Measurements from ENCODE around the gene RSPH9.

RSPH9 gene

GRCh38 chr6:43609402-43609801 lies 35.4 kb upstream of the RSPH9 start:
- no peaks in the 10 kb centered on the region for H3K9me2 ChIP-seq (replicated peaks; ENCODE audit: insufficient read depth, low read length)
- no peaks in the 10 kb centered on the region for H4K20me1 ChIP-seq (ENCODE audit: insufficient read depth, low read length)
- H3K79me2 ChIP-seq (ENCODE audit: low read length): no peaks in the 10 kb centered on the region; the same call in none of the 2 replicates
- no peaks in the 10 kb centered on the region for H3K9me3 ChIP-seq (replicated peaks; ENCODE audit: insufficient read depth, low read length)
- H3F3A ChIP-seq (ENCODE audit: insufficient read depth, low read length): no peaks in the 10 kb centered on the region
- H3K9ac ChIP-seq (ENCODE audit: low read length): no peak overlapping the region
- H3K27me3 ChIP-seq (replicated peaks; ENCODE audit: insufficient read depth, low read length): no peaks in the 10 kb centered on the region
- no peak for DNase-seq
- H3K4me3 ChIP-seq (ENCODE audit: low read length): no peak overlapping the region
- no peak overlapping the region for H3K27ac ChIP-seq (ENCODE audit: low read length)
- H3K36me3 ChIP-seq (replicated peaks; ENCODE audit: insufficient read depth, low read length): peaks cover 13% of the 10 kb centered on the region
- H3K4me1 ChIP-seq (ENCODE audit: low read length): no peaks in the 10 kb centered on the region
- no peak overlapping the region for H2AFZ ChIP-seq (ENCODE audit: low read length)
- no peak for TF ChIP-seq EZH2 (optimal IDR thresholded peaks at IDR 0.05; ENCODE audit: low read depth, low read length)
- TF ChIP-seq EZH2phosphoT487 (IDR thresholded peaks at IDR 0.05; ENCODE audit: low read length): no peak
- TF ChIP-seq CTCF (IDR thresholded peaks at IDR 0.05; ENCODE audit: low read length): no peak
- H3K4me2 ChIP-seq (ENCODE audit: low read depth, low read length): no peak overlapping the region

- Histone ChIP-seq H3K4me1 (ENCODE audit: low read length) (no peaks in the 10 kb centered on the region), H3K4me2 (ENCODE audit: low read depth, low read length) (no peak overlapping the region), H3K9me2 (replicated peaks; ENCODE audit: insufficient read depth, low read length) (no peaks in the 10 kb centered on the region), H3K27ac (ENCODE audit: low read length) (no peak overlapping the region), H3K27me3 (replicated peaks; ENCODE audit: insufficient read depth, low read length) (no peaks in the 10 kb centered on the region), H3K4me3 (ENCODE audit: low read length) (no peak overlapping the region), H3K79me2 (ENCODE audit: low read length) (no peaks in the 10 kb centered on the region; the same call in none of the 2 replicates), H3F3A (ENCODE audit: insufficient read depth, low read length) (no peaks in the 10 kb centered on the region), H3K36me3 (replicated peaks; ENCODE audit: insufficient read depth, low read length) (peaks cover 9% of the 10 kb centered on the region), H2AFZ (ENCODE audit: low read length) (no peak overlapping the region), H4K20me1 (ENCODE audit: insufficient read depth, low read length) (no peaks in the 10 kb centered on the region), H3K9ac (ENCODE audit: low read length) (no peak overlapping the region), H3K9me3 (replicated peaks; ENCODE audit: insufficient read depth, low read length) (no peaks in the 10 kb centered on the region)
- no peak for DNase-seq
- TF ChIP-seq CTCF (IDR thresholded peaks at IDR 0.05; ENCODE audit: low read length) (no peak), EZH2phosphoT487 (IDR thresholded peaks at IDR 0.05; ENCODE audit: low read length) (no peak), EZH2 (optimal IDR thresholded peaks at IDR 0.05; ENCODE audit: low read depth, low read length) (no peak)
Observed at GRCh38 chr6:43610431-43610830, 34.4 kb upstream of the RSPH9 start.

GRCh38 chr6:43613721-43614395 lies 31.0 kb upstream of the RSPH9 start:
- no peak for DNase-seq
- H3K27ac ChIP-seq (ENCODE audit: low read length): no peak overlapping the region
- H3K27me3 ChIP-seq (replicated peaks; ENCODE audit: insufficient read depth, low read length): no peaks in the 10 kb centered on the region
- H3K79me2 ChIP-seq (ENCODE audit: low read length): no peaks in the 10 kb centered on the region; the same call in 1 of the 2 replicates
- H3K36me3 ChIP-seq (replicated peaks; ENCODE audit: insufficient read depth, low read length): peaks cover 9% of the 10 kb centered on the region
- no peak overlapping the region for H3K4me3 ChIP-seq (ENCODE audit: low read length)
- H3K9ac ChIP-seq (ENCODE audit: low read length): no peak overlapping the region
- no peaks in the 10 kb centered on the region for H3K4me1 ChIP-seq (ENCODE audit: low read length)
- H2AFZ ChIP-seq (ENCODE audit: low read length): no peak overlapping the region
- H3K4me2 ChIP-seq (ENCODE audit: low read depth, low read length): no peak overlapping the region
- H3K9me2 ChIP-seq (replicated peaks; ENCODE audit: insufficient read depth, low read length): no peaks in the 10 kb centered on the region
- H3K9me3 ChIP-seq (replicated peaks; ENCODE audit: insufficient read depth, low read length): no peaks in the 10 kb centered on the region
- H4K20me1 ChIP-seq (ENCODE audit: insufficient read depth, low read length): no peaks in the 10 kb centered on the region
- TF ChIP-seq EZH2phosphoT487 (IDR thresholded peaks at IDR 0.05; ENCODE audit: low read length) (no peak), CTCF (IDR thresholded peaks at IDR 0.05; ENCODE audit: low read length) (no peak), EZH2 (optimal IDR thresholded peaks at IDR 0.05; ENCODE audit: low read depth, low read length) (no peak)
- 0 out of 2 replicates have a peak, but pooled peaks cover 3% of the 10 kb centered on the region for H3F3A ChIP-seq (ENCODE audit: insufficient read depth, low read length)

Data from MM.1S (cell line).